ENCODE data around the gene EYA4.

DNA sequence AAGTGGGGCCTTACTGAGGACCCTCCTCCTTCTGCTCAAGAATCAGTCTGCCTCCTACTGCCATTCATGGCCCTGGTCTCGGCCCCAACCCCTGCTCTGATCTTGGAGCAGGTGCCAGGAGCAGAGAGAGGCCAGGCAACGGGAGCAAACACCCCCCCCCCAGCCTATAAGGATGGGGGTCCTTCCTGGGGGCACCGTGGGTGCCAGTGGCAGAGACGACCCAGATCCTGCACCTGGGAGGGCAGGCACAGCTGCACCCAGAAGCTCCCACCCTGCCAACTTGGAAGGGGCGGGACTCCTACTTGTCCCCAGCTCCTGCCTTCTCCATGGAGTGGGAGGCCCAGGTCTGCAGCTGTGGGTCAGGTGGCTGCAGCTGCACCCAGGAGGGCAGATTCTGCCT is 183.2 kb downstream of the EYA4 start:
- no peak for TF ChIP-seq POLR2A (IDR thresholded peaks at IDR 0.05; ENCODE audit: low read depth, low read length)
- no peak for TF ChIP-seq MYC (IDR thresholded peaks at IDR 0.05; ENCODE audit: low read depth, low read length)
